SK-N-SH (cell line): ENCODE results near the gene MNT. TPM values are rescaled to one million over a fixed set of nuclear protein-coding genes. Genes with fewer than 3 reads are reported as not detected.

Experiments used
- CTCF ChIA-PET: fragments of 300-600, 350-600 bp; formaldehyde crosslinking; extraction: SDS; loops from one replicate; lab custom pipeline; 2021; lab: Yijun Ruan, JAX
- POLR2A ChIA-PET: fragments of 350-600 bp; sonication (Branson Sonifier 250); formaldehyde crosslinking; extraction: SDS; loops from one replicate; lab custom pipeline; 2020; ENCODE audit warnings: antibody characterized with exemption, inconsistent platforms; lab: Yijun Ruan, JAX
- DNase-seq: peaks from one replicate; pipeline ENCODE4 v3.0.0; 2012
- H2AFZ ChIP-seq: fragments of 200-600 bp; sonication (generic); 2 replicates; pipeline ENCODE4 v1.8.1; 2016; ENCODE audit warnings: antibody characterized with exemption, mild to moderate bottlenecking, low read depth
- H3F3A ChIP-seq: fragments of 200-600 bp; sonication (generic); replicated peaks from 2 replicates; pipeline ENCODE3; 2016; ENCODE audit warnings: antibody characterized with exemption, mild to moderate bottlenecking; ENCODE audit not compliant: insufficient read depth
- H3K27ac ChIP-seq, 2 experiments: fragments of 200-500 bp in 1 of 2; fragments of 200-600 bp in 1 of 2; sonication (Bioruptor generic) in 1 of 2; sonication (generic), shearing (Covaris generic) in 1 of 2; 2 replicates each; pipeline versions ENCODE4 v1.5.1 to v1.6.1; 2014 to 2016; ENCODE audit warnings: low read depth in 2 of 2, inconsistent platforms in 1 of 2, low read length in 1 of 2, mild to moderate bottlenecking in 1 of 2, mixed read lengths in 1 of 2
- H3K27me3 ChIP-seq: fragments of 200-600 bp; sonication (generic), shearing (Covaris generic); 2 replicates; pipeline ENCODE4 v1.6.1; 2016; ENCODE audit warnings: mixed run types; ENCODE audit not compliant: insufficient read depth
- H3K36me3 ChIP-seq, 2 experiments: fragments of 200-500 bp in 1 of 2; fragments of 200-600 bp in 1 of 2; sonication (Bioruptor generic) in 1 of 2; sonication (generic) in 1 of 2; replicated peaks in 1 of 2; 2 replicates each; pipeline versions ENCODE3 to v1.5.1; 2014 to 2016; ENCODE audit warnings: low read length in 1 of 2, mild to moderate bottlenecking in 1 of 2; ENCODE audit not compliant: insufficient read depth in 2 of 2, control insufficient read depth in 1 of 2
- H3K4me1 ChIP-seq, 2 experiments: fragments of 200-500 bp in 1 of 2; fragments of 200-600 bp in 1 of 2; sonication (Bioruptor generic) in 1 of 2; sonication (generic), shearing (Covaris generic) in 1 of 2; 2 replicates each; pipeline versions ENCODE4 v1.5.1 to v1.6.1; 2014 to 2016; ENCODE audit warnings: low read depth in 1 of 2, low read length in 1 of 2, mixed run types in 1 of 2; ENCODE audit not compliant: insufficient read depth in 2 of 2, control insufficient read depth in 1 of 2
- H3K4me2 ChIP-seq: fragments of 200-600 bp; sonication (generic), shearing (Covaris generic); 2 replicates; pipeline ENCODE4 v1.6.1; 2017; ENCODE audit warnings: mixed run types
- H3K4me3 ChIP-seq, 2 experiments: fragments of 200-500 bp in 1 of 2; fragments of 200-600 bp in 1 of 2; sonication (Bioruptor generic) in 1 of 2; sonication (generic), shearing (Covaris generic) in 1 of 2; 2 replicates each; pipeline versions ENCODE4 v1.5.1 to v1.8.1; 2014 to 2016; ENCODE audit warnings: low read depth in 2 of 2, inconsistent platforms in 1 of 2, low read length in 1 of 2, mild to moderate bottlenecking in 1 of 2, mixed read lengths in 1 of 2, moderate library complexity in 1 of 2
- H3K79me2 ChIP-seq: fragments of 200-600 bp; sonication (generic); 2 replicates; pipeline ENCODE4 v1.8.1; 2017; ENCODE audit warnings: mild to moderate bottlenecking; ENCODE audit not compliant: insufficient read depth
- H3K9ac ChIP-seq: fragments of 200-600 bp; sonication (generic); 2 replicates; pipeline ENCODE4 v1.6.1; 2017; ENCODE audit warnings: mixed run types
- H3K9me2 ChIP-seq: fragments of 200-600 bp; sonication (generic); 2 replicates; pipeline ENCODE4 v1.6.1; 2017; ENCODE audit warnings: mixed run types
- H3K9me3 ChIP-seq: fragments of 200-600 bp; sonication (generic); 2 replicates; pipeline ENCODE4 v1.6.1; 2017; ENCODE audit warnings: mixed run types, mild to moderate bottlenecking, moderate library complexity
- H4K20me1 ChIP-seq: fragments of 200-600 bp; sonication (generic); 2 replicates; pipeline ENCODE4 v1.6.1; 2017; ENCODE audit warnings: mild to moderate bottlenecking, mixed run types; ENCODE audit not compliant: insufficient read depth
- CHD2 ChIP-seq: fragments of 150-350 bp; IDR thresholded peaks from 2 replicates; pipeline ENCODE4 v1.6.1; 2018; ENCODE audit warnings: low read length; ENCODE audit not compliant: partially characterized antibody
- ELF1 ChIP-seq: IDR thresholded peaks from 2 replicates; pipeline ENCODE4 v1.4.0; 2012
- EP300 ChIP-seq, 2 experiments: IDR thresholded peaks; 2 replicates each; pipeline versions ENCODE4 v1.4.0 to v1.6.1; 2012; ENCODE audit warnings: borderline replicate concordance in 1 of 2, low read depth in 1 of 2, low read length in 1 of 2
- FOSL2 ChIP-seq: IDR thresholded peaks from 2 replicates; pipeline ENCODE4 v1.4.0; 2012; ENCODE audit warnings: low read depth, mild to moderate bottlenecking, moderate library complexity, borderline replicate concordance
- MEF2A ChIP-seq: IDR thresholded peaks from 2 replicates; pipeline ENCODE4 v1.4.0; 2012; ENCODE audit warnings: low read depth, borderline replicate concordance
- NRF1 ChIP-seq: IDR thresholded peaks from 2 replicates; pipeline ENCODE4 v1.6.1; 2012; ENCODE audit warnings: low read depth, mild to moderate bottlenecking, low read length
- RCOR1 ChIP-seq: fragments of 150-350 bp; IDR thresholded peaks from 2 replicates; pipeline ENCODE4 v1.6.1; 2017; ENCODE audit warnings: antibody characterized with exemption, low read length
- RFX5 ChIP-seq: IDR thresholded peaks from 2 replicates; pipeline ENCODE4 v1.6.1; 2012; ENCODE audit warnings: mild to moderate bottlenecking, improper control_type of control experiment, low read length
- RXRA ChIP-seq: IDR thresholded peaks from 2 replicates; pipeline ENCODE4 v1.4.0; 2012; ENCODE audit warnings: low read depth, mild to moderate bottlenecking, borderline replicate concordance
- SMC3 ChIP-seq: IDR thresholded peaks from 2 replicates; pipeline ENCODE4 v1.6.1; 2012; ENCODE audit warnings: low read depth, low read length, improper control_type of control experiment
- TEAD4 ChIP-seq: IDR thresholded peaks from 2 replicates; pipeline ENCODE4 v1.4.0; 2012; ENCODE audit warnings: mild to moderate bottlenecking, borderline replicate concordance; ENCODE audit not compliant: insufficient read depth
- WGBS: methylation state at CpG from one replicate; pipeline ENCODE4 v1.1.6; 2017; ENCODE audit warnings: low lambda C conversion rate; 5-methylcytosine and 5-hydroxymethylcytosine counted together
- polyA plus RNA-seq, 3 experiments: library from polyadenylated mRNA; depleted of rRNA; stranded (reverse); fragments of >200 nt; gene quantifications; 2 replicates each; pipeline ENCODE4 v1.2.3, GENCODE V29; 2012
- TF ChIP-seq, protein P1 (sequence below): fragments of 150-350 bp; IDR thresholded peaks from 2 replicates; pipeline ENCODE4 v1.6.1; 2016; ENCODE audit warnings: mild to moderate bottlenecking, low read depth, low read length
- TF ChIP-seq, protein P2 (sequence below): fragments of 200-600 bp; sonication (generic); IDR thresholded peaks from 2 replicates; pipeline ENCODE4 v1.6.1; 2017; ENCODE audit warnings: antibody characterized with exemption, mild to moderate bottlenecking, moderate library complexity
- TF ChIP-seq, protein P3 (sequence below): IDR thresholded peaks from 2 replicates; pipeline ENCODE4 v1.4.0; 2012; ENCODE audit warnings: low read depth, borderline replicate concordance
- TF ChIP-seq, protein P4 (sequence below): IDR thresholded peaks from 2 replicates; pipeline ENCODE4 v1.4.0; 2012; ENCODE audit warnings: low read depth
- TF ChIP-seq, protein P5 (sequence below): IDR thresholded peaks from 2 replicates; pipeline ENCODE4 v1.4.0; 2012; ENCODE audit warnings: low read depth, borderline replicate concordance

MNT gene
- polyA plus RNA-seq, 1 of the 3 experiments (the other 2 are of a cell fraction): 7.1 TPM

DNA sequence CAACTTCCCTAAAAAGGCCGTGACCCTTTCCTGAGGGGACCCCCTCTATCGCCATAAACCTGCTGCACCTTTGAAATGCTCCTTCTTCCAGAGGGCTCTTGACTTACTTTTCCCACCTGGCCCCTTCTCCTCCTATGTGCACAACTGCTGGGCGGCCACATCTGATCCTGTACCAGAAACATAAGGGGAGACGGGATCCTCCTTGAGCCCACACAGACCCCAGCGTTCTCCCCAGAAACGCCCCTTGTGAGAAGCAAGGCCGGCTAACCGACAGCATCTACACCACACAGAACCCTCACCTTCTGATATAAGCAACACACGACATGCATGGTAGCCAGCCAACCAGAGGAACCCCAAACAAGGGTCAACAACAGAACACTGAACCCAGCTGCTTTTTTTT lies 14.2 kb upstream of the MNT start:
- 92% methylated on average over 8 of the region's 9 CpGs for WGBS
- CTCF ChIA-PET: interaction anchor here (0.6 to 27.8 kb wide), 12 partner anchors 9 to 292 kb away, joined by 3 to 654 read pairs (median 8); partner anchors contain the start of gene MNT

DNA sequence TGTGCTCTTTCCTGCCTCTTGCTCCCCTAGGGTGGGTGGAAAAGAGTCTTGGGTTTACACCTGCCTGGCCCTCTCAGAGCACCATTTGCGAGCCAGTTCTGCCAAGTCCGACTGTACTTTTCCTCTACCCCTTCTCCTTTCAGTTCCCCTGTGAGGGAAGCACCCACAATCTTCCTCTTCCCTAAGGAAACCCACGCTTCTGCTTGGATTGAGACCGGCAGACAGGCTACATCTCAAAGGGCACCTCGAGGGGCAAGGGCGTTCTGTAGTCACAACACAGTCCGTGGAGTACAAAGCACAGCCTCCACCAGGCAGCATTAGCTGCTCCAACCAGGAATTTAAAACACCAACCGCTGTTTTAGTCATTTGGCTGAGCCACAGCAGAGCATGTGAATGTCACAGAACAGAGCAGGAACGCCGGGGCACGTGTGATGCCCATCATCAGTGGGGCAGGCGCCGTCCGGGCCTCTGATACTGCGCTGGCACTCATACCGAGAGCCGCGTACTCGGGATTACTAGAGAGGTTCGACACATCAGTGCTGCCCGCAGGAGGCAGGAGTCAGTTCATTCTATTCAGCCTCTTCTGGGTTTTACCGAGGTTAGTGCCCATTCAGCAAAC lies 13.7 kb upstream of the MNT start:
- Histone ChIP-seq H3K9me3 (no peaks in the 10 kb centered on the region), H3K4me1 (peaks cover 0 to 6% of the 10 kb centered on the region in 2 experiments; a peak in 1 of 4 replicates), H3K4me2 (no peak overlapping the region), H3K27ac (no peak overlapping the region), H2AFZ (no peak overlapping the region), H3K4me3 (no peak overlapping the region), H3K36me3 (peaks cover 0 to 7% of the 10 kb centered on the region in 2 experiments), H4K20me1 (no peaks in the 10 kb centered on the region), H3K79me2 (no peaks in the 10 kb centered on the region), H3K27me3 (no peaks in the 10 kb centered on the region), H3K9me2 (no peaks in the 10 kb centered on the region), H3F3A (peaks cover 9% of the 10 kb centered on the region), H3K9ac (no peak overlapping the region)
- WGBS: 96% methylated on average over 22 of the region's 22 CpGs
- CTCF ChIA-PET: interaction anchor here (1.0 to 27.8 kb wide), 2 partner anchors 17 to 39 kb away, joined by 3 to 654 read pairs; no protein-coding TSS in a partner anchor
- DNase-seq: no peak
- POLR2A ChIA-PET: no interaction called here
- TF ChIP-seq RXRA: no peak
- TF ChIP-seq, protein P1, sequence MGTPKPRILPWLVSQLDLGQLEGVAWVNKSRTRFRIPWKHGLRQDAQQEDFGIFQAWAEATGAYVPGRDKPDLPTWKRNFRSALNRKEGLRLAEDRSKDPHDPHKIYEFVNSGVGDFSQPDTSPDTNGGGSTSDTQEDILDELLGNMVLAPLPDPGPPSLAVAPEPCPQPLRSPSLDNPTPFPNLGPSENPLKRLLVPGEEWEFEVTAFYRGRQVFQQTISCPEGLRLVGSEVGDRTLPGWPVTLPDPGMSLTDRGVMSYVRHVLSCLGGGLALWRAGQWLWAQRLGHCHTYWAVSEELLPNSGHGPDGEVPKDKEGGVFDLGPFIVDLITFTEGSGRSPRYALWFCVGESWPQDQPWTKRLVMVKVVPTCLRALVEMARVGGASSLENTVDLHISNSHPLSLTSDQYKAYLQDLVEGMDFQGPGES: no peak
- no peak for TF ChIP-seq RCOR1
- TF ChIP-seq CHD2: no peak
- TF ChIP-seq ELF1: no peak
- no peak for TF ChIP-seq EP300 (IDR thresholded peaks at IDR 0.05; ENCODE audit: borderline replicate concordance in 1 of 2, low read depth in 1 of 2, low read length in 1 of 2)
- no peak for TF ChIP-seq NRF1
- TF ChIP-seq, protein P2, sequence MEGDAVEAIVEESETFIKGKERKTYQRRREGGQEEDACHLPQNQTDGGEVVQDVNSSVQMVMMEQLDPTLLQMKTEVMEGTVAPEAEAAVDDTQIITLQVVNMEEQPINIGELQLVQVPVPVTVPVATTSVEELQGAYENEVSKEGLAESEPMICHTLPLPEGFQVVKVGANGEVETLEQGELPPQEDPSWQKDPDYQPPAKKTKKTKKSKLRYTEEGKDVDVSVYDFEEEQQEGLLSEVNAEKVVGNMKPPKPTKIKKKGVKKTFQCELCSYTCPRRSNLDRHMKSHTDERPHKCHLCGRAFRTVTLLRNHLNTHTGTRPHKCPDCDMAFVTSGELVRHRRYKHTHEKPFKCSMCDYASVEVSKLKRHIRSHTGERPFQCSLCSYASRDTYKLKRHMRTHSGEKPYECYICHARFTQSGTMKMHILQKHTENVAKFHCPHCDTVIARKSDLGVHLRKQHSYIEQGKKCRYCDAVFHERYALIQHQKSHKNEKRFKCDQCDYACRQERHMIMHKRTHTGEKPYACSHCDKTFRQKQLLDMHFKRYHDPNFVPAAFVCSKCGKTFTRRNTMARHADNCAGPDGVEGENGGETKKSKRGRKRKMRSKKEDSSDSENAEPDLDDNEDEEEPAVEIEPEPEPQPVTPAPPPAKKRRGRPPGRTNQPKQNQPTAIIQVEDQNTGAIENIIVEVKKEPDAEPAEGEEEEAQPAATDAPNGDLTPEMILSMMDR: no peak
- TF ChIP-seq FOSL2: no peak
- TF ChIP-seq, protein P3, sequence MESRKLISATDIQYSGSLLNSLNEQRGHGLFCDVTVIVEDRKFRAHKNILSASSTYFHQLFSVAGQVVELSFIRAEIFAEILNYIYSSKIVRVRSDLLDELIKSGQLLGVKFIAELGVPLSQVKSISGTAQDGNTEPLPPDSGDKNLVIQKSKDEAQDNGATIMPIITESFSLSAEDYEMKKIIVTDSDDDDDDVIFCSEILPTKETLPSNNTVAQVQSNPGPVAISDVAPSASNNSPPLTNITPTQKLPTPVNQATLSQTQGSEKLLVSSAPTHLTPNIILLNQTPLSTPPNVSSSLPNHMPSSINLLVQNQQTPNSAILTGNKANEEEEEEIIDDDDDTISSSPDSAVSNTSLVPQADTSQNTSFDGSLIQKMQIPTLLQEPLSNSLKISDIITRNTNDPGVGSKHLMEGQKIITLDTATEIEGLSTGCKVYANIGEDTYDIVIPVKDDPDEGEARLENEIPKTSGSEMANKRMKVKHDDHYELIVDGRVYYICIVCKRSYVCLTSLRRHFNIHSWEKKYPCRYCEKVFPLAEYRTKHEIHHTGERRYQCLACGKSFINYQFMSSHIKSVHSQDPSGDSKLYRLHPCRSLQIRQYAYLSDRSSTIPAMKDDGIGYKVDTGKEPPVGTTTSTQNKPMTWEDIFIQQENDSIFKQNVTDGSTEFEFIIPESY: no peak
- TF ChIP-seq, protein P4, sequence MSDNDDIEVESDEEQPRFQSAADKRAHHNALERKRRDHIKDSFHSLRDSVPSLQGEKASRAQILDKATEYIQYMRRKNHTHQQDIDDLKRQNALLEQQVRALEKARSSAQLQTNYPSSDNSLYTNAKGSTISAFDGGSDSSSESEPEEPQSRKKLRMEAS: no peak

More for the DNA sequence above, 14.2 kb upstream of the MNT start:
- no peaks in the 10 kb centered on the region for H4K20me1 ChIP-seq
- H3K9ac ChIP-seq: no peak overlapping the region
- H3K4me1 ChIP-seq: peaks cover 0 to 6% of the 10 kb centered on the region in 2 experiments; a peak in 1 of 4 replicates
- no peak overlapping the region for H2AFZ ChIP-seq
- H3K27ac ChIP-seq: no peak overlapping the region
- H3K27me3 ChIP-seq: no peaks in the 10 kb centered on the region
- no peak for DNase-seq
- no peaks in the 10 kb centered on the region for H3K9me2 ChIP-seq
- no peaks in the 10 kb centered on the region for H3K9me3 ChIP-seq
- POLR2A ChIA-PET: no interaction called here
- no peaks in the 10 kb centered on the region for H3K79me2 ChIP-seq
- no peak overlapping the region for H3K4me2 ChIP-seq
- peaks cover 0 to 11% of the 10 kb centered on the region in 2 experiments for H3K36me3 ChIP-seq
- H3K4me3 ChIP-seq: no peak overlapping the region
- peaks cover 9% of the 10 kb centered on the region for H3F3A ChIP-seq
- no peak for TF ChIP-seq MEF2A
- TF ChIP-seq, protein P3: no peak
- TF ChIP-seq RFX5: no peak
- no peak for TF ChIP-seq NRF1
- no peak for TF ChIP-seq SMC3
- no peak for TF ChIP-seq EP300 (IDR thresholded peaks at IDR 0.05; ENCODE audit: borderline replicate concordance in 1 of 2, low read depth in 1 of 2, low read length in 1 of 2)
- TF ChIP-seq ELF1: no peak
- TF ChIP-seq, protein P5, sequence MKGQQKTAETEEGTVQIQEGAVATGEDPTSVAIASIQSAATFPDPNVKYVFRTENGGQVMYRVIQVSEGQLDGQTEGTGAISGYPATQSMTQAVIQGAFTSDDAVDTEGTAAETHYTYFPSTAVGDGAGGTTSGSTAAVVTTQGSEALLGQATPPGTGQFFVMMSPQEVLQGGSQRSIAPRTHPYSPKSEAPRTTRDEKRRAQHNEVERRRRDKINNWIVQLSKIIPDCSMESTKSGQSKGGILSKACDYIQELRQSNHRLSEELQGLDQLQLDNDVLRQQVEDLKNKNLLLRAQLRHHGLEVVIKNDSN: no peak
- no peak for TF ChIP-seq TEAD4
